ENCODE measurements around the gene VEPH1.

DNA sequence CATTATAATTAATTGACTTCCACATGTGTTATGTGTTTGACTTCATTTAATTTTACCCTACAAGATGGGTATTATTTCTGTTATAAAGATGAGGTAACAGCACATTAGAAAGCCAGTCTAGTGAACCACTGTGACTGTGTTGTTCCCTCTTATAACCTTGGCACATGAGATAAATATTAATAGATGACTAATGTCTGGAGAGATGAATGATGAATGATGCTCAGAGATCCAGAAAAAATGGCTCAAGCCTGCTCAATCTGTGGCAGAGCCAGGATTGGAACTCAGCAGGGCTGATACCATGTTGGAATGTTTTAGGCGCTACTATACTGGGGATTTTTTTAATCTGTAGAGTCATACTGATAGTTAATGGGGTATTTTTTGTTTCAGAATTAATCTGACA lies 185.3 kb downstream of the VEPH1 start:
- TF ChIP-seq EZH2 (IDR thresholded peaks at IDR 0.05; ENCODE audit: insufficient read depth, poor library complexity, severe bottlenecking) (no peak), EZH2phosphoT487 (IDR thresholded peaks at IDR 0.05; ENCODE audit: insufficient read depth, low read depth) (no peak)

Measured in GM23248 (cell line).